Fibroblast of the aortic adventitia (primary cell): ENCODE measurements around the gene ABCA2. TPM values are rescaled to one million over a fixed set of nuclear protein-coding genes. Genes with fewer than 3 reads are reported as not detected.
A peak's percentile ranks its signal among the peaks of the same experiment; 100 is the strongest.

Source experiments
- DNase-seq: peaks from one replicate; pipeline ENCODE4 v3.0.0-alpha.2; 2010; ENCODE audit warnings: low read depth
- H3K4me3 ChIP-seq: 2 replicates; pipeline ENCODE4 v1.5.1; 2011; ENCODE audit warnings: low read depth, mild to moderate bottlenecking, control low read depth, low read length, moderate library complexity
- CTCF ChIP-seq: IDR thresholded peaks from 2 replicates; pipeline ENCODE4 v1.5.1; 2011; ENCODE audit warnings: mild to moderate bottlenecking, low read length, control low read depth, inconsistent platforms; ENCODE audit not compliant: insufficient read depth
- total RNA-seq: library from RNA; depleted of rRNA; stranded (reverse); fragments of >200 nt; gene quantifications from 2 replicates; pipeline ENCODE4 v1.2.3, GENCODE V29; 2012; ENCODE audit warnings: low replicate concordance

ABCA2 gene
- total RNA-seq, 1 donor, result 21.0 TPM

DNA sequence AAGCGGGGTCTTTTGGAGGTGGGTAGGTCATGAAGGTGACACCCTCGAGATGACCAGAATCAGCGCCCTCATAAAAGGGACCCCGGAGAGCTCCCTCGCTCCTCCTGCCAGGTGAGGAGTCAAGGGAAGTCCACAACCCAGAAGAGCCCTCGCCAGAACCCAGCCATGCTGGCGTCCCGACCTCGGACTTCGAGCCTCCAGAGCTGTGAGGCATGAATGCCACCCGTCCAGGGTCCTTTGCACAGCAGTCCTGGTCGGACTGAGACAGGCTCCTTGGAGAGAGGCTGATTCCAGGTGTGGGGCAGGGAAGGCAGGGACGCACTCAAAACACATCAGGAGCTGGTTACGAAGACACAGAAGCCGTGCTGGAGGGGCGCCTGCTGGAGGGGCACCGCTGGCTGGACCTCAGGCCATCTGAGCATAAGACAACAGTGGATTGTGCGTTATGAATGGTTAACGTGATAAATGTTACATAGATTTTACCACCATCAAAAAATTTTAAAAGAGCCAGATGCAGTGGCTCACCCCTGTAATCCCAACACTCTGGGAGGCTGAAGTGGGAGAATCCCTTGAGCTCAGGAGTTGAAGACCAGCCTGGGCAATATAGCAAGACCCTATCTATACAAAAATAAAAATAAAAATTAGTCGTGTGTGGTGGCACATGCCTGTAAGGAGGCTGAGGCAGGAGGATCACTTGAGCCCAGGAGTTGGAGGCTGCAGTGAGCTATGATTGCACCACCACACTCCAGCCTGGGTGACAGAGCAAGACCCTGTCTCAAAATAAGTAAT is 26.0 kb downstream of the ABCA2 start:
- no peak for DNase-seq
- TF ChIP-seq CTCF, result no peak
- H3K4me3 ChIP-seq, result no peak overlapping the region

DNA sequence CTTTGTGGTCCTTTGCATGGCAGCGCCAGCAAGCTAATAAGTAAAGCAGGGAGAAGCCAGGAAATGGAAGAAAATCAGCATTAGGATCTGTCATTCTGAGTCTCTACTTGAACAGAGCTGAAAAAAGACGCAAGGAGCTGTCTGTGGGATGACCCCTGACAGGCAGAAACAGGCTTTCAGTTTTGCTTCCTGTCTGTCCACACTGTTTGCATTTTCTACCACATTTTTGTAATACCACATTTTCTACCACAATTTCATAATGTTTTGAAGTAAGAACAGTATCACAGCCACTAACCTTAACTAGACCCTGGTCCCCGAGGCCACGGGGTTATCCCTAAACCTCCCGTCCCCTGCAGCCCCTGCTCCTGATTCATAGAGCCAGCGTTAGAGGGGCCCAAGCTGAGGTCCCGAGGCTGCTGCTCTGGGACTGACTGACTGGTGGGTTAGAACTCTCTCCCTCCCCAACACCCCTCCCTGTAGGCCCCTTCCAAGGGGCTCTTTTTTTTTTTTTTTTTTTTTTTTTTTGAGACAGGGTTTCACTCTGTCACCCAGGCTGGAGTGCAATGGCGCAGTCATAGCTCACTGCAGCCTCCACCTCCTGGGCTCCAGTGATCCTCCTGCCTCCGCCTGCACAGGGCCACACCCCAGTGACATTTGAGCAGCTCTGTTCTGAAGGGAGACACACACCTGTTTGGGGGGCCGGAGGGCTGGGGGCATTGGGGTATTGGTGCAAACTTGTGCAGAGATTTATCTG is 27.7 kb downstream of the ABCA2 start:
- H3K4me3 ChIP-seq, result no peak overlapping the region
- peak; percentile 39 for DNase-seq
- no peak for TF ChIP-seq CTCF

DNA sequence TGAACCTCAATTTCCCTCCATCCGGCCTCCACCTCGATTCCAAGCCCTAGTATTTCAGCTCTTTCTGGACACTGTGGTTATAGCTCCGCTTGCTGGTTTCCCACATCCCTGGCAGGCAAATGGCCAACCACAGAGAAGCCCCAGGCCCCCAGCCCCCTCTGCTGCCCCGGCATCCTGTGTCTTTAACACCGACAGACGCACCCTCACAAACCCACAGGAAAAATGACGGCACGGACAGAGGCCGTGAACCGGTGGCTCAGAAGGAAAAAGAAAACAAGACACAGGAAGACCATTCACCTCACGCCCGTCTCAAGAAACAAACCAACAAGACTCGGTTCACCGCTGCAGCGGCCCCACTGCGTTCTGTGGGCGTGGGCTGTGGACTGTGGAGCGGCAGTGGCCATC is 30.2 kb downstream of the ABCA2 start:
- no peak overlapping the region for H3K4me3 ChIP-seq
- no peak for TF ChIP-seq CTCF
- no peak for DNase-seq

DNA sequence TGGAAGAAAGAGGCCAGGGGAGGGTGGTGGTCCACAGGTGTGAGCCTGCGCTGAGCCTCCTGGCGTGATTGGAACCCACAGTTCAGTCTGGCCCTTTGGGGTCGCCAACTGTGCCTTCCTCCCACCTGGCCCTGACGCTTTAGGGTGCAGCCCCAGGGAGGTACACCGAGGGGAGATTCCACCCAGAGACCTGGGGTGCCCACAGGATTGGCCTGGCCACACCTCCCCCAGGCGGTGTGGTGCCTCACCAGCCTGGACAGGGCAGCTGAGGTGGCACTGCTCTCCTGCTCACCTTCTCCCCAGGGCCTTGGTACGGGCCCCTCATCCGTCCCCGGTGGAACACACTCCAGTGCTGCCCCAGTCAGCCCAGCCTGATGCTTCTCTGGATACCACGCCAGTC is 30.7 kb downstream of the ABCA2 start:
- TF ChIP-seq CTCF, result no peak
- H3K4me3 ChIP-seq, result no peak overlapping the region
- no peak for DNase-seq

GRCh38 chr9:136996361-136997292 is 31.4 kb downstream of the ABCA2 start, which contains the start of gene CLIC3:
Gene CLIC3, minus strand, starts transcription at chr9:136996568. Its CDS starts 25 bp downstream, at chr9:136996543.
- TF ChIP-seq CTCF, result no peak
- peak within 1 kb of the TSS; percentile 40 for H3K4me3 ChIP-seq
- DNase-seq, result peak; percentile 52

GRCh38 chr9:136995772-136996311 is 32.2 kb downstream of the ABCA2 start:
- peak overlapping the region; percentile 40 for H3K4me3 ChIP-seq
- DNase-seq, result peak; percentile 81

More at GRCh38 chr9:136995772-136996311, 32.2 kb downstream of the ABCA2 start:
- TF ChIP-seq CTCF, result no peak
